Measurements from ENCODE around the gene TPK1.

The TPK1 gene

DNA sequence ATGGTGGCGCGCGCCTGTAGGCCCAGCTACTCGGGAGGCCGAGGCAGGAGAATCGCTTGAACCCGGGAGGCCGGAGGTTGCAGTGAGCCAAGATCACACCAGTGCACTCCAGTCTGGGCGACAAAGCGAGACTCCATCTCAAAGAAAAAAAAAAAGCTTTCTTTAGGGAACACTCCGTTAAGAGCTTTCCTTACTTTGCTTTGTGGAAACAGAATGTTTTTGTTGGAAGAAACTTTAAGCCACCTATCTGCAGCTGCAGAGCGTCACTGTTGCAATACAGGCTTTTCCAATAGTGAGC lies 641 bp upstream of the TPK1 start:
- Histone ChIP-seq H3K4me1 (no peaks in the 10 kb centered on the region), H3K4me3 (ENCODE audit: low read depth, low read length) (peak overlapping the region; percentile 69), H3K4me2 (ENCODE audit: low read length) (peak overlapping the region; percentile 68), H3K9me3 (ENCODE audit: control insufficient read depth, low read length) (peaks cover 4% of the 10 kb centered on the region), H3K9ac (peak overlapping the region; percentile 5), H3K36me3 (ENCODE audit: control insufficient read depth, insufficient read depth, low read length) (no peaks in the 10 kb centered on the region), H2AFZ (peak overlapping the region; percentile 80), H3K27me3 (ENCODE audit: control insufficient read depth, insufficient read depth, low read length) (no peaks in the 10 kb centered on the region), H3K79me2 (no peaks in the 10 kb centered on the region), H3K27ac (peak overlapping the region; percentile 88)
- TF ChIP-seq, protein P1, sequence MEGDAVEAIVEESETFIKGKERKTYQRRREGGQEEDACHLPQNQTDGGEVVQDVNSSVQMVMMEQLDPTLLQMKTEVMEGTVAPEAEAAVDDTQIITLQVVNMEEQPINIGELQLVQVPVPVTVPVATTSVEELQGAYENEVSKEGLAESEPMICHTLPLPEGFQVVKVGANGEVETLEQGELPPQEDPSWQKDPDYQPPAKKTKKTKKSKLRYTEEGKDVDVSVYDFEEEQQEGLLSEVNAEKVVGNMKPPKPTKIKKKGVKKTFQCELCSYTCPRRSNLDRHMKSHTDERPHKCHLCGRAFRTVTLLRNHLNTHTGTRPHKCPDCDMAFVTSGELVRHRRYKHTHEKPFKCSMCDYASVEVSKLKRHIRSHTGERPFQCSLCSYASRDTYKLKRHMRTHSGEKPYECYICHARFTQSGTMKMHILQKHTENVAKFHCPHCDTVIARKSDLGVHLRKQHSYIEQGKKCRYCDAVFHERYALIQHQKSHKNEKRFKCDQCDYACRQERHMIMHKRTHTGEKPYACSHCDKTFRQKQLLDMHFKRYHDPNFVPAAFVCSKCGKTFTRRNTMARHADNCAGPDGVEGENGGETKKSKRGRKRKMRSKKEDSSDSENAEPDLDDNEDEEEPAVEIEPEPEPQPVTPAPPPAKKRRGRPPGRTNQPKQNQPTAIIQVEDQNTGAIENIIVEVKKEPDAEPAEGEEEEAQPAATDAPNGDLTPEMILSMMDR (IDR thresholded peaks at IDR 0.05): no peak

DNA sequence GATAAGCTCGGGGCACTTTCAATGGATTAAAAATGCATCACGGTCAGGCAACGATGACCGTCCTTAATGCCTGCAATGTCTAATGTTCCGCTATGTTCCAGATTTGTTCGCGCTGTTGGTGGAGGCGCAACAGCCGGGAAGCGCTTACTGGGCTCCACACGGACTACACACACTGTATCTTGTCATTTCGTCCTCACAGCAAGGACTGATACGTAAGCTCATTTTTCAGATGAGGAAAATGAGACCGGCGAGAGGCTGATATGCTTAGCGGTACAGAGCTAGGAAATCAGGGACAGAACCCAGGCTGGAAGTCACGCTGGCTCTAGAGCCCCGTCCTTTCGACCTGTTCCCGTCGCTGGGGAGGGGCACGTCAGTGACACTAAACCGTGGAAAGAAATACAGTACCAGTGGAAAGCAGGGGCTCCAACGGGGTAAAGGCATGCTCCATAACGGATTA lies 670 bp downstream of the TPK1 start:
- Histone ChIP-seq H2AFZ (peak overlapping the region; percentile 80), H3K4me2 (ENCODE audit: low read length) (peak overlapping the region; percentile 68), H3K27ac (peak overlapping the region; percentile 88), H3K4me1 (no peaks in the 10 kb centered on the region), H3K9ac (peak overlapping the region; percentile 65), H3K27me3 (ENCODE audit: control insufficient read depth, insufficient read depth, low read length) (no peaks in the 10 kb centered on the region), H3K9me3 (ENCODE audit: control insufficient read depth, low read length) (peaks cover 4% of the 10 kb centered on the region), H3K4me3 (ENCODE audit: low read depth, low read length) (peak overlapping the region; percentile 69), H3K36me3 (ENCODE audit: control insufficient read depth, insufficient read depth, low read length) (no peaks in the 10 kb centered on the region), H3K79me2 (no peaks in the 10 kb centered on the region)
- TF ChIP-seq, protein P1 (IDR thresholded peaks at IDR 0.05): no peak

DNA sequence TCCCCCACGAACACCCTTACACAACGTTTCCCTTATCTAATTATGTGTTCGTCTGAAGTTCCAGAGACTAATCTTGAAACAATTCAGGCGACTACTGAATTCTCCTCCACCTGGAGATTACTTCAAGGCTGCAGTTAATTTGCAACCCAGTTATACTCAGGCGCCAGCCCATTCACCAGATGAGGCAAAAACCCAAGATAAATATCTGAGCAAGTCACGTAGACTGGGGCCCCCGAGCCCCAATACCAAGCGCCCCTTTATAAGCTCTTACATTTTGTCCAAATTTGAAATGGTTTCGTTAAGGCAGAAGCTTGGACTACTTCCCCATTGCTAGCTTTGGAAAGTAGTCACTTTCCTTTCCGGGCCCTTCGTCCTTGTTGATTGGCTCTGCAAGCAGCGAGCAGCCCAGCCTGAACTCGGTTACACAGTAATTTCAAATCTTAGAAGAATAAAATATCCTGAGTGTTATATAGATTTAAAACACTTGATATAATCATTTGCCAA lies 1.2 kb downstream of the TPK1 start:
- TF ChIP-seq, protein P1 (IDR thresholded peaks at IDR 0.05): no peak
- Histone ChIP-seq H3K36me3 (ENCODE audit: control insufficient read depth, insufficient read depth, low read length) (no peaks in the 10 kb centered on the region), H3K27ac (peak overlapping the region; percentile 88)

DNA sequence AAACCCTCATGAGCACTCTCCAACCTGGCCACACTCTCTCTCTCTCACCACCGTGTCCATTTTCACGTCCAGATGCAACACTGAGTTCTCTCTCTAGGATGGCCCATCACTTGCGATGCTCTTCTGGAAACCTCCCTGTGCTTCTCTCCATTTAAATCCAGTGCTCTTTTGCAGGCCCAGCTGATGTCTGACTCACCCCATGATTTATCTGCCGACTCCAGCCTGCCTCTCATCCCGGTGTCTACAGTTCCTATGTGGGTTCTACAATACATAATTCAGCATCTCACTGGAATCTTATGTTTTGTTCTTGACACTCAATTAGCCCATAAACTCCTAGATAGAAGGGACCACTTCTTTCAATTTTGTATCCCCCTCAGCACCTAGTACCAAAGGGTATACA lies 5.0 kb downstream of the TPK1 start:
- TF ChIP-seq, protein P1 (IDR thresholded peaks at IDR 0.05): no peak
- no peak overlapping the region for H3K9ac ChIP-seq
- H3K4me2 ChIP-seq (ENCODE audit: low read length): no peak overlapping the region
- no peak overlapping the region for H3K4me3 ChIP-seq (ENCODE audit: low read depth, low read length)
- H3K9me3 ChIP-seq (ENCODE audit: control insufficient read depth, low read length): no peaks in the 10 kb centered on the region
- H3K27ac ChIP-seq: no peak overlapping the region
- no peak overlapping the region for H2AFZ ChIP-seq
- H3K36me3 ChIP-seq (ENCODE audit: control insufficient read depth, insufficient read depth, low read length): no peaks in the 10 kb centered on the region
- no peaks in the 10 kb centered on the region for H3K4me1 ChIP-seq
- H3K79me2 ChIP-seq: no peaks in the 10 kb centered on the region
- H3K27me3 ChIP-seq (ENCODE audit: control insufficient read depth, insufficient read depth, low read length): no peaks in the 10 kb centered on the region

More for the DNA sequence above, 1.2 kb downstream of the TPK1 start:
- Histone ChIP-seq H3K9ac (no peak overlapping the region), H3K4me2 (ENCODE audit: low read length) (peak overlapping the region; percentile 68), H3K9me3 (ENCODE audit: control insufficient read depth, low read length) (peaks cover 4% of the 10 kb centered on the region), H3K4me3 (ENCODE audit: low read depth, low read length) (peak overlapping the region; percentile 69), H2AFZ (peak overlapping the region; percentile 80), H3K79me2 (no peaks in the 10 kb centered on the region), H3K4me1 (no peaks in the 10 kb centered on the region), H3K27me3 (ENCODE audit: control insufficient read depth, insufficient read depth, low read length) (no peaks in the 10 kb centered on the region)

DNA sequence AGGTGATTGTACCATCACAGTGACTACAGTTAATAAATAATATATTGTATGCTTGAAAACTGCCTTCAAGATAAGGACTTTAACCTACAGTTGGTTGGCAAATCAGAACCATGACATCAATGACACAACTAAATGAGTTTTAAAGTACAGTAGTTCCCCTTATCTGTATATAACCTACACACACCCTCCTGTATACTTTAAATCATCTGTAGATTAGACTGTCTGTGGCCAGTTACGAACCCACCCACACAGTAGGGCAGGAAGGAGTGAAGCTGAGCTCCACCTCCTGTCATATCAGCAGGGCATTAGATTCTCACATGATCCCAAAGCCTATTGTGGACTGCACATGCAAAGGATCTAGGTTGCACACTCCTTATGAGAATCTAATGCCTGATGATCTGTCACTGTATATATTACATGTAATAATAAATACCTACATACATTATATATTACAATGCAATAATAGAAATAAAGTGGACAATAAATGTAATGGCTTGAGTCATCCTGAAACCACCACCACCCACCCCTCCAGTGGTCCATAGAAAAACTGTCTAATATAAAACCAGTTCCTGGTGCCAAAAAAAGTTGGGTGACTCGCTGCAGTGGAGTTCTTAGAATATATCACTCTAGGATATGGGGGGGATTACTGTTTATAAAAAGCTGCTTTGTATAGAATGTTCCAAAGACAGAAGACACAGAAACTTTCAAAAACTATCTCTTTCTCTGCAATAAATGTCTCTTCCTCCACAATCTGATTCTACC lies 5.6 kb downstream of the TPK1 start:
- no peak overlapping the region for H3K4me2 ChIP-seq (ENCODE audit: low read length)
- no peak overlapping the region for H2AFZ ChIP-seq
- no peak overlapping the region for H3K9ac ChIP-seq
- no peak overlapping the region for H3K27ac ChIP-seq
- no peaks in the 10 kb centered on the region for H3K4me1 ChIP-seq
- TF ChIP-seq, protein P1 (IDR thresholded peaks at IDR 0.05): no peak
- no peaks in the 10 kb centered on the region for H3K27me3 ChIP-seq (ENCODE audit: control insufficient read depth, insufficient read depth, low read length)
- H3K9me3 ChIP-seq (ENCODE audit: control insufficient read depth, low read length): no peaks in the 10 kb centered on the region
- no peaks in the 10 kb centered on the region for H3K79me2 ChIP-seq
- H3K36me3 ChIP-seq (ENCODE audit: control insufficient read depth, insufficient read depth, low read length): no peaks in the 10 kb centered on the region
- H3K4me3 ChIP-seq (ENCODE audit: low read depth, low read length): no peak overlapping the region
